HEK293 (cell line): ENCODE results near the gene GNG7.

Experiments used
- KLF9 ChIP-seq: fragments of 450-650 bp; formaldehyde crosslinking; IDR thresholded peaks from 2 replicates; pipeline ENCODE4 v1.5.1; 2016; ENCODE audit warnings: missing biosample characterization, missing genetic modification characterization, low read depth
- OVOL3 ChIP-seq: fragments of 450-650 bp; formaldehyde crosslinking; IDR thresholded peaks from 2 replicates; pipeline ENCODE4 v1.5.1; 2016; ENCODE audit warnings: missing biosample characterization, missing genetic modification characterization
- ZNF174 ChIP-seq: fragments of 450-650 bp; formaldehyde crosslinking; IDR thresholded peaks from 2 replicates; pipeline ENCODE4 v1.5.0; 2017; ENCODE audit warnings: missing biosample characterization, mild to moderate bottlenecking, missing genetic modification characterization
- ZNF274 ChIP-seq, 2 experiments: fragments of 200-500 bp in 1 of 2; fragments of 450-650 bp in 1 of 2; sonication (Bioruptor generic) in 1 of 2; formaldehyde crosslinking in 1 of 2; IDR thresholded peaks; 2 replicates each; pipeline versions ENCODE4 v1.5.1 to v1.6.1; 2014 to 2016; ENCODE audit warnings: borderline replicate concordance in 1 of 2, inconsistent platforms in 1 of 2, low read length in 1 of 2, missing biosample characterization in 1 of 2, missing genetic modification characterization in 1 of 2
- ZNF354C ChIP-seq: fragments of 450-650 bp; formaldehyde crosslinking; IDR thresholded peaks from 2 replicates; pipeline ENCODE4 v1.5.1; 2016; ENCODE audit warnings: missing biosample characterization, missing genetic modification characterization, low read depth, borderline replicate concordance
- TF ChIP-seq, protein P1 (sequence below): fragments of 450-650 bp; formaldehyde crosslinking; IDR thresholded peaks from 2 replicates; pipeline ENCODE4 v1.5.1; 2016; ENCODE audit warnings: missing biosample characterization, missing genetic modification characterization
- TF ChIP-seq, protein P2 (sequence below): fragments of 450-650 bp; formaldehyde crosslinking; IDR thresholded peaks from 2 replicates; pipeline ENCODE4 v1.5.1; 2017; ENCODE audit warnings: missing biosample characterization, missing genetic modification characterization

DNA sequence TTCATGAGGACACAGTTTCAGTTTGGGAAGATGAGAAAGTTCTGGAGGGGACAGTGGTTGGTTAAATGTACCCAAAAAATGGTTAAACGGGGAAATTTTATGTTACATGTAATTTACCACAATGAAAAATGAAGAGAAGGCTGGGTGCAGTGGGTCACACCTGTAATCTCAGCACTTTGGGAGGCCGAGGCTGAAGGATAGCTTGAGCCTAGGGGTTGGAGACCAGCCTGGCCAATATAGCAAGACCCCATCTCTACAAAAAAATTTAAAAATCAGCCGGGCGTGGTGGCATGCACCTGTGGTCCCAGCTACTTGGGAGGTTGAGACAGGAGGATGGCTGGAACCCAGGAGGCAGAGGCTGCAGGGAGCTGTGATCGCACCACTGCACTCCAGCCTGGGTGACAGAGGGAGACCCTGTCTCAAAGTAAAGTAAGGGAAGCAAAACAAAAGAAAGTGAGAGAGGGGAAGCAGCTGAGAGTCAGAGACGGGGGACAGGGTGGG, 17.2 kb downstream of the GNG7 start:
- TF ChIP-seq KLF9 (tag by site-specific recombination) (no peak), OVOL3 (tag by site-specific recombination) (no peak), ZNF274 (IDR thresholded peaks at IDR 0.05; ENCODE audit: low read length) (no peak), ZNF274 (tag by site-specific recombination; IDR thresholded peaks at IDR 0.05; ENCODE audit: borderline replicate concordance) (no peak), ZNF354C (no peak), ZNF174 (tag by site-specific recombination) (no peak)
- TF ChIP-seq, protein P1, sequence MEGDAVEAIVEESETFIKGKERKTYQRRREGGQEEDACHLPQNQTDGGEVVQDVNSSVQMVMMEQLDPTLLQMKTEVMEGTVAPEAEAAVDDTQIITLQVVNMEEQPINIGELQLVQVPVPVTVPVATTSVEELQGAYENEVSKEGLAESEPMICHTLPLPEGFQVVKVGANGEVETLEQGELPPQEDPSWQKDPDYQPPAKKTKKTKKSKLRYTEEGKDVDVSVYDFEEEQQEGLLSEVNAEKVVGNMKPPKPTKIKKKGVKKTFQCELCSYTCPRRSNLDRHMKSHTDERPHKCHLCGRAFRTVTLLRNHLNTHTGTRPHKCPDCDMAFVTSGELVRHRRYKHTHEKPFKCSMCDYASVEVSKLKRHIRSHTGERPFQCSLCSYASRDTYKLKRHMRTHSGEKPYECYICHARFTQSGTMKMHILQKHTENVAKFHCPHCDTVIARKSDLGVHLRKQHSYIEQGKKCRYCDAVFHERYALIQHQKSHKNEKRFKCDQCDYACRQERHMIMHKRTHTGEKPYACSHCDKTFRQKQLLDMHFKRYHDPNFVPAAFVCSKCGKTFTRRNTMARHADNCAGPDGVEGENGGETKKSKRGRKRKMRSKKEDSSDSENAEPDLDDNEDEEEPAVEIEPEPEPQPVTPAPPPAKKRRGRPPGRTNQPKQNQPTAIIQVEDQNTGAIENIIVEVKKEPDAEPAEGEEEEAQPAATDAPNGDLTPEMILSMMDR (tag by site-specific recombination), result no peak
- TF ChIP-seq, protein P2, sequence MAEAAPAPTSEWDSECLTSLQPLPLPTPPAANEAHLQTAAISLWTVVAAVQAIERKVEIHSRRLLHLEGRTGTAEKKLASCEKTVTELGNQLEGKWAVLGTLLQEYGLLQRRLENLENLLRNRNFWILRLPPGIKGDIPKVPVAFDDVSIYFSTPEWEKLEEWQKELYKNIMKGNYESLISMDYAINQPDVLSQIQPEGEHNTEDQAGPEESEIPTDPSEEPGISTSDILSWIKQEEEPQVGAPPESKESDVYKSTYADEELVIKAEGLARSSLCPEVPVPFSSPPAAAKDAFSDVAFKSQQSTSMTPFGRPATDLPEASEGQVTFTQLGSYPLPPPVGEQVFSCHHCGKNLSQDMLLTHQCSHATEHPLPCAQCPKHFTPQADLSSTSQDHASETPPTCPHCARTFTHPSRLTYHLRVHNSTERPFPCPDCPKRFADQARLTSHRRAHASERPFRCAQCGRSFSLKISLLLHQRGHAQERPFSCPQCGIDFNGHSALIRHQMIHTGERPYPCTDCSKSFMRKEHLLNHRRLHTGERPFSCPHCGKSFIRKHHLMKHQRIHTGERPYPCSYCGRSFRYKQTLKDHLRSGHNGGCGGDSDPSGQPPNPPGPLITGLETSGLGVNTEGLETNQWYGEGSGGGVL (tag by site-specific recombination), result no peak
